GM12873 (cell line): ENCODE data around the gene EFCAB6.
A peak's percentile ranks its signal among the peaks of the same experiment; 100 is the strongest.

Source experiments
- CTCF ChIP-seq: IDR thresholded peaks from 2 replicates; pipeline ENCODE4 v1.5.1; 2012; ENCODE audit warnings: low read depth, mild to moderate bottlenecking, moderate library complexity, low read length, control low read depth; ENCODE audit not compliant: insufficient read depth; ENCODE audit errors: missing control alignments

EFCAB6 gene

GRCh38 chr22:43851058-43851978 is 39.2 kb upstream of the EFCAB6 start:
- no peak for TF ChIP-seq CTCF

- no peak for TF ChIP-seq CTCF
These were observed 38.4 kb upstream of the EFCAB6 start for GRCh38 chr22:43850529-43850928.

GRCh38 chr22:43849731-43850130 is 37.6 kb upstream of the EFCAB6 start:
- no peak for TF ChIP-seq CTCF

GRCh38 chr22:43848366-43849171 is 36.5 kb upstream of the EFCAB6 start:
- TF ChIP-seq CTCF, result peak; percentile 24

GRCh38 chr22:43847376-43848289 is 35.5 kb upstream of the EFCAB6 start:
- TF ChIP-seq CTCF, result no peak

- TF ChIP-seq CTCF, result no peak
These were observed 34.9 kb upstream of the EFCAB6 start for GRCh38 chr22:43846966-43847365.
